Breast epithelium (tissue), 3 donors: Measurements from ENCODE around the gene MAD1L1.

ENCODE experiments used
- CTCF ChIP-seq, 3 donors: fragments of 450-650 bp; IDR thresholded peaks; one replicate each; pipeline ENCODE4 v1.5.1; 2016 to 2017; ENCODE audit warnings: antibody characterized with exemption in 3 of 3, mild to moderate bottlenecking in 3 of 3, moderate library complexity in 3 of 3
- POLR2A ChIP-seq: fragments of 450-650 bp; IDR thresholded peaks from one replicate; pipeline ENCODE4 v1.6.1; 2016; ENCODE audit warnings: antibody characterized with exemption, mild to moderate bottlenecking, moderate library complexity

GRCh38 chr7:2156756-2157472, 75.8 kb downstream of the MAD1L1 start:
- TF ChIP-seq CTCF (IDR thresholded peaks at IDR 0.05), result no peak
- TF ChIP-seq POLR2A, result no peak
